ENCODE results near the gene TET1. TPM values are rescaled to one million over a fixed set of nuclear protein-coding genes. Genes with fewer than 3 reads are reported as not detected.

TET1 gene
- total and polyA plus RNA-seq, 2 of the 13 experiments (the other 11 are each of a cell fraction or from before 2014, with no cell fraction given): 6.9 to 7.3 TPM

DNA sequence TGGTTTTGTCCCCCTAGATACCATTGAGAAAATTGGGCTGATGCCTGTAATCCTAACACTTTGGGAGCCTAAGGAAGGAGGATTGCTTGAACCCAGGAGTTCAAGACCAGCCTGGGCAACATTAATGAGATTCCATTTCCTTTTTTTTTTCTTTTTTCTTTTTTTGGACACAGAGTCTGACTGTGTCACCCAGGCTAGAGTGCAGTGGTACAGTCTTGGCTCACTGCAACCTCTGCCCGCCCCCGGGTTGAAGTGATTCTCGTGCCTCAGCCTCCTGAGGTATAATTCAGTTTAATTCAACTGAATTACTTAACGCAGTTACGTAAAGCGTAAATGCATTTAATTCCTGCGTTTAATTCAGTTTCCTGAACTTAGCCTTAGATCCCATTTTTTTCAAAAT is 174.2 kb downstream of the TET1 start (continued):
- no peak for TF ChIP-seq ARID4A (CRISPR knock-in tag; IDR thresholded peaks at IDR 0.05; ENCODE audit: borderline replicate concordance)
- no peak for TF ChIP-seq GMEB2 (CRISPR knock-in tag; IDR thresholded peaks at IDR 0.05; ENCODE audit: low read depth)

DNA sequence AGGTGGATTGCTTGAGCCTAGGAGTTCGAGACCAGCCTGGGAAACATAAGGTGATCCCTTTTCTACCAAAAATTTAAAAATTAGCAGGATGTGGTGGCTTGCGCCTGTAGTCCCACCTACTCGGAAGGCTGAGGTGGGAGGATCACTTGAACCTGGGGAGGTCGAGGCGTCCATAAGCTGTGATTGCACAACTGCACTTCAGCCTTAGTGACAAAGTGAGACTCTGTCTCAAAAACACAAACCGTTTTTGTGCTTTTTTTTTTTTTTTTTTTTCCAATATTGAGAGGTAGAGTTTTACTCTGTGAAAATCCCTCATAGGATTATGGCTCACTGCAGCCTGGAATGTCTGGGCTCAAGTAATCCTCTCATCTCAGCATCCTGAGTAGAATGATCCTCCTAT is 175.0 kb downstream of the TET1 start:
- DNase-seq (ENCODE audit: low spot score) (no peak), FAIRE-seq (no peak), ATAC-seq (no peak)
- no TSS peak for BruUV-seq (replicated peaks)
- Histone ChIP-seq H3K4me2 (ENCODE audit: low read depth, low read length) (no peak overlapping the region), H3K36me3 (replicated peaks in 1 of 2; ENCODE audit: control insufficient read depth in 1 of 2, insufficient read depth in 2 of 2, low read length in 2 of 2) (peaks cover 19 to 73% of the 10 kb centered on the region in 2 experiments), H3K27ac (ENCODE audit: extremely low read length, insufficient read depth, low read length) (peak overlapping the region; percentile 3), H2AFZ (ENCODE audit: low read length) (no peak overlapping the region), H3K4me1 (ENCODE audit: insufficient read depth, low read length) (peaks cover 24% of the 10 kb centered on the region), H4K20me1 (ENCODE audit: insufficient read depth, low read length) (no peaks in the 10 kb centered on the region), H3K79me2 (ENCODE audit: insufficient read depth, low read length) (peaks cover 10% of the 10 kb centered on the region), H3K27me3 (ENCODE audit: control insufficient read depth in 1 of 2, insufficient read depth in 2 of 2, low read length in 2 of 2) (no peaks in the 10 kb centered on the region), H3K9ac (ENCODE audit: insufficient read depth, low read depth, low read length) (no peak overlapping the region), H3K9me3 (ENCODE audit: low read length) (no peaks in the 10 kb centered on the region), H3K4me3 (replicated peaks in 1 of 3; ENCODE audit: insufficient read depth in 1 of 3, low read depth in 2 of 3, low read length in 3 of 3) (no peak overlapping the region)
- 79% methylated on average over 5 of the region's 6 CpGs for WGBS (ENCODE audit: low lambda C conversion rate)
- CTCF ChIA-PET (ENCODE audit: low intra/inter-chr PET ratio, low total read pairs): no interaction called here
- peak; percentile 59; the same call in 1 of the 2 replicates for TF ChIP-seq CEBPB (IDR thresholded peaks at IDR 0.05; ENCODE audit: borderline replicate concordance, low read depth, low read length)
- no peak for TF ChIP-seq ARID2 (CRISPR knock-in tag; IDR thresholded peaks at IDR 0.05; ENCODE audit: borderline replicate concordance)
- TF ChIP-seq ZNF329 (CRISPR knock-in tag; IDR thresholded peaks at IDR 0.05; ENCODE audit: low read depth): no peak
- no peak for TF ChIP-seq ZFP36L1 (CRISPR knock-in tag; IDR thresholded peaks at IDR 0.05)
- peak; percentile 24; the same call in 1 of the 2 replicates for TF ChIP-seq CEBPG (CRISPR knock-in tag; IDR thresholded peaks at IDR 0.05)
- TF ChIP-seq ZNF326 (CRISPR knock-in tag; IDR thresholded peaks at IDR 0.05; ENCODE audit: borderline replicate concordance): no peak
- TF ChIP-seq ZNF549 (CRISPR knock-in tag; IDR thresholded peaks at IDR 0.05): no peak
- TF ChIP-seq, protein P1, sequence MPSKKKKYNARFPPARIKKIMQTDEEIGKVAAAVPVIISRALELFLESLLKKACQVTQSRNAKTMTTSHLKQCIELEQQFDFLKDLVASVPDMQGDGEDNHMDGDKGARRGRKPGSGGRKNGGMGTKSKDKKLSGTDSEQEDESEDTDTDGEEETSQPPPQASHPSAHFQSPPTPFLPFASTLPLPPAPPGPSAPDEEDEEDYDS (CRISPR knock-in tag; IDR thresholded peaks at IDR 0.05): no peak
- TF ChIP-seq, protein P2, sequence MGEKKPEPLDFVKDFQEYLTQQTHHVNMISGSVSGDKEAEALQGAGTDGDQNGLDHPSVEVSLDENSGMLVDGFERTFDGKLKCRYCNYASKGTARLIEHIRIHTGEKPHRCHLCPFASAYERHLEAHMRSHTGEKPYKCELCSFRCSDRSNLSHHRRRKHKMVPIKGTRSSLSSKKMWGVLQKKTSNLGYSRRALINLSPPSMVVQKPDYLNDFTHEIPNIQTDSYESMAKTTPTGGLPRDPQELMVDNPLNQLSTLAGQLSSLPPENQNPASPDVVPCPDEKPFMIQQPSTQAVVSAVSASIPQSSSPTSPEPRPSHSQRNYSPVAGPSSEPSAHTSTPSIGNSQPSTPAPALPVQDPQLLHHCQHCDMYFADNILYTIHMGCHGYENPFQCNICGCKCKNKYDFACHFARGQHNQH (CRISPR knock-in tag; IDR thresholded peaks at IDR 0.05): no peak
- no peak for TF ChIP-seq ZNF10 (CRISPR knock-in tag; IDR thresholded peaks at IDR 0.05; ENCODE audit: borderline replicate concordance, low read depth)
- no peak for TF ChIP-seq PLRG1 (conservative IDR thresholded peaks at IDR 0.05)
- no peak for TF ChIP-seq ZNF180 (CRISPR knock-in tag; IDR thresholded peaks at IDR 0.05; ENCODE audit: borderline replicate concordance, low read depth)
- TF ChIP-seq, protein P3, sequence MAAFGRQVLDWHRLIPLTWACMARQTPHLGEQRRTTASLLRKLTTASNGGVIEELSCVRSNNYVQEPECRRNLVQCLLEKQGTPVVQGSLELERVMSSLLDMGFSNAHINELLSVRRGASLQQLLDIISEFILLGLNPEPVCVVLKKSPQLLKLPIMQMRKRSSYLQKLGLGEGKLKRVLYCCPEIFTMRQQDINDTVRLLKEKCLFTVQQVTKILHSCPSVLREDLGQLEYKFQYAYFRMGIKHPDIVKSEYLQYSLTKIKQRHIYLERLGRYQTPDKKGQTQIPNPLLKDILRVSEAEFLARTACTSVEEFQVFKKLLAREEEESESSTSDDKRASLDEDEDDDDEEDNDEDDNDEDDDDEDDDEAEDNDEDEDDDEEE (CRISPR knock-in tag; IDR thresholded peaks at IDR 0.05): no peak
- POLR2A ChIA-PET: no interaction called here
- intact Hi-C loops (cut with micrococcal nuclease; ENCODE audit: unreplicated experiment) (no loop called here), in situ Hi-C loops (cut with HindIII; ENCODE audit: extremely low pct_ligation_motif_present, low pct_unique_long_range_greater_than_20kb) (no loop called here)

Measured in HepG2 (cell line).